K562 (cell line): ENCODE results near the gene NRP1. TPM values are rescaled to one million over a fixed set of nuclear protein-coding genes. Genes with fewer than 3 reads are reported as not detected.

Experiments used
- ATAC-seq: fragments of 200-7000 bp; cut with Tn5 transposase; 3 replicates; pipeline ENCODE4 v1.9.1; 2020; ENCODE audit warnings: moderate library complexity
- BruUV-seq: library from RNA; stranded (reverse); fragments of 400-500 nt; replicated peaks from 2 replicates; lab custom pipeline; 2021; lab: Mats Ljungman, UMichigan
- CTCF ChIA-PET: fragments of 300-600 bp; formaldehyde crosslinking; extraction: SDS; loops from one replicate; lab custom pipeline; 2021; ENCODE audit warnings: low intra/inter-chr PET ratio; lab: Yijun Ruan, JAX
- POLR2A ChIA-PET: fragments of 300-600, 350-650 bp; sonication (Branson Sonifier 250); formaldehyde crosslinking; extraction: SDS; loops from one replicate; lab custom pipeline; 2021; ENCODE audit warnings: antibody characterized with exemption, inconsistent platforms; lab: Yijun Ruan, JAX
- DNase-seq, 4 experiments: peaks; one replicate each; pipeline versions ENCODE4 v3.0.0 to v3.0.0-alpha.2; 2011 to 2018; ENCODE audit warnings: low spot score in 3 of 4, mixed read lengths in 3 of 4; ENCODE audit errors: extremely low read depth in 1 of 4
- FAIRE-seq: peaks from 2 replicates; lab custom pipeline; 2011; peaks lifted over from hg19 to GRCh38; lab: Jason Lieb, UNC
- H2AFZ ChIP-seq: 2 replicates; pipeline ENCODE4 v1.6.0; 2011; ENCODE audit warnings: low read depth, low read length, control low read depth, inconsistent platforms
- H3K27ac ChIP-seq: fragments of 200-600 bp; 3 replicates; pipeline ENCODE4 v1.8.0; 2011; ENCODE audit warnings: low read depth, mild to moderate bottlenecking, control low read depth, inconsistent platforms, low read length, moderate library complexity, mixed read lengths; ENCODE audit errors: extremely low read depth
- H3K27me3 ChIP-seq, 2 experiments: fragments of 300-600 bp in 1 of 2; 2 replicates in 1 of 2; 3 replicates in 1 of 2; pipeline versions ENCODE4 v1.6.0 to v1.8.0; 2011; ENCODE audit warnings: inconsistent platforms in 2 of 2, low read length in 2 of 2, mild to moderate bottlenecking in 1 of 2, mixed read lengths in 1 of 2, moderate library complexity in 1 of 2; ENCODE audit not compliant: control insufficient read depth in 2 of 2, insufficient read depth in 2 of 2
- H3K36me3 ChIP-seq: fragments of 300-600 bp; 3 replicates; pipeline ENCODE4 v1.8.0; 2011; ENCODE audit warnings: mild to moderate bottlenecking, low read length, inconsistent platforms; ENCODE audit not compliant: control insufficient read depth, insufficient read depth
- H3K4me1 ChIP-seq, 2 experiments: fragments of 200-600 bp in 1 of 2; replicated peaks in 1 of 2; 2 replicates in 1 of 2; 3 replicates in 1 of 2; pipeline versions ENCODE4 v1.5.1 to v1.8.0; 2011; ENCODE audit warnings: inconsistent platforms in 2 of 2, low read length in 2 of 2, mild to moderate bottlenecking in 1 of 2, mixed read lengths in 1 of 2, moderate library complexity in 1 of 2; ENCODE audit not compliant: control insufficient read depth in 2 of 2, insufficient read depth in 2 of 2
- H3K4me2 ChIP-seq: 2 replicates; pipeline ENCODE4 v1.6.1; 2011; ENCODE audit warnings: low read length, control low read depth, inconsistent platforms, mixed read lengths; ENCODE audit not compliant: insufficient read depth
- H3K4me3 ChIP-seq: fragments of 200-600 bp; sonication (generic), shearing (Covaris generic); 2 replicates; pipeline ENCODE4 v1.5.1; 2016; ENCODE audit warnings: control low read depth, inconsistent platforms
- H3K79me2 ChIP-seq: fragments of 200-600 bp; 3 replicates; pipeline ENCODE4 v1.8.0; 2011; ENCODE audit warnings: low read length, inconsistent platforms; ENCODE audit not compliant: control insufficient read depth, insufficient read depth
- H3K9ac ChIP-seq, 2 experiments: 2 replicates each; pipeline versions ENCODE4 v1.6.0 to v1.6.1; 2011; ENCODE audit warnings: low read depth in 2 of 2, low read length in 2 of 2, control low read depth in 1 of 2, inconsistent platforms in 1 of 2, mild to moderate bottlenecking in 1 of 2, mixed read lengths in 1 of 2; ENCODE audit not compliant: insufficient read depth in 1 of 2
- H3K9me1 ChIP-seq: one replicate; pipeline ENCODE4 v1.6.0; 2011; ENCODE audit warnings: inconsistent platforms, mild to moderate bottlenecking, low read length, moderate library complexity; ENCODE audit not compliant: control insufficient read depth, insufficient read depth
- H3K9me3 ChIP-seq: replicated peaks from 2 replicates; pipeline ENCODE4 v1.5.1; 2011; ENCODE audit warnings: low read depth, low read length, inconsistent platforms; ENCODE audit not compliant: control insufficient read depth, insufficient read depth
- H4K20me1 ChIP-seq: replicated peaks from 2 replicates; pipeline ENCODE4 v1.6.1; 2011; ENCODE audit warnings: low read length, inconsistent platforms, mixed read lengths; ENCODE audit not compliant: control insufficient read depth, insufficient read depth
- MCM2 ChIP-seq: fragments of 450-650 bp; IDR thresholded peaks from 2 replicates; pipeline ENCODE4 v1.6.1; 2017; ENCODE audit warnings: low read depth, mild to moderate bottlenecking
- NCOA2 ChIP-seq, 2 experiments: fragments of 450-650 bp; IDR thresholded peaks; 2 replicates each; pipeline ENCODE4 v1.6.1; 2018; ENCODE audit warnings: mild to moderate bottlenecking in 2 of 2, moderate library complexity in 1 of 2; ENCODE audit not compliant: partially characterized antibody in 2 of 2
- PREB ChIP-seq: sonication (generic); formaldehyde crosslinking; IDR thresholded peaks from 2 replicates; pipeline ENCODE4 v1.8.1; 2023; ENCODE audit warnings: mild to moderate bottlenecking, missing genetic modification reagents
- SOX6 ChIP-seq: fragments of 450-650 bp; IDR thresholded peaks from 2 replicates; pipeline ENCODE4 v1.6.1; 2014; ENCODE audit warnings: mild to moderate bottlenecking
- SRSF9 ChIP-seq: fragments of 200-400 bp; formaldehyde crosslinking; IDR thresholded peaks from 2 replicates; pipeline ENCODE4 v1.6.1; 2017; ENCODE audit warnings: low read depth, low read length, borderline replicate concordance
- ZNF253 ChIP-seq: fragments of 250-450 bp; sonication (Bioruptor Pico); conservative IDR thresholded peaks from 2 replicates; pipeline ENCODE4 v1.6.1; 2021; ENCODE audit warnings: mild to moderate bottlenecking
- WGBS: fragments of 100-300 bp; shearing (Covaris generic); methylation state at CpG from one replicate; pipeline ENCODE4 v1.1.6; 2016; ENCODE audit warnings: low coverage, mixed read lengths; ENCODE audit not compliant: insufficient coverage; ENCODE audit errors: missing lambda C conversion rate; 5-methylcytosine and 5-hydroxymethylcytosine counted together
- in situ Hi-C: fragments of 300-500 bp; cut with MboI; formaldehyde crosslinking; loops from 4 replicates; pipeline ENCODE4 v1.15.0; 2018; ENCODE audit warnings: inconsistent platforms, mixed read lengths
- intact Hi-C: fragments of 100-400 bp; cut with micrococcal nuclease; formaldehyde crosslinking; loops from 2 replicates; pipeline ENCODE4 v1.14.2; 2022
- polyA plus RNA-seq, 8 experiments: library from polyadenylated mRNA; depleted of rRNA in 4 of 8; stranded (reverse) in 5 of 8; unstranded in 3 of 8; fragments of >200 nt; fragmentation: Nextera tagmentation in 2 of 8; fragmentation: Illumina TruSeq in 1 of 8; extraction: Ambion mirVana in 2 of 8; extraction: Trizol in 1 of 8; gene quantifications; 2 replicates each; pipeline versions ENCODE4 v1.2.1 to v1.2.3, GENCODE V29; 2011 to 2014; ENCODE audit warnings: inconsistent platforms in 1 of 8, missing spikeins in 1 of 8
- total RNA-seq, 7 experiments: library from RNA; depleted of rRNA in 6 of 7; stranded (reverse); fragments of >200 nt in 6 of 7; fragmentation: Illumina TruSeq in 2 of 7; extraction: Trizol in 2 of 7; gene quantifications; 2 replicates each; pipeline versions ENCODE4 v1.2.1 to v1.2.3, GENCODE V29; 2011 to 2021; ENCODE audit warnings: low replicate concordance in 1 of 7

The NRP1 gene
- total and polyA plus RNA-seq, 9 of the 15 experiments (the other 6 are each of a cell fraction or from before 2014, with no cell fraction given), result 0.01 to 0.38 (median 0.04) TPM; not detected in 5

GRCh38 chr10:33382216-33382600, 47.7 kb upstream of the NRP1 start (continued):
- TF ChIP-seq SRSF9 (no peak), SOX6 (no peak), MCM2 (no peak), PREB (CRISPR knock-in tag) (no peak)

- Histone ChIP-seq H3K9me1 (no peaks in the 10 kb centered on the region), H2AFZ (no peak overlapping the region), H3K9me3 (no peaks in the 10 kb centered on the region), H3K4me3 (no peak overlapping the region), H3K4me2 (no peak overlapping the region), H3K27ac (no peak overlapping the region), H3K36me3 (no peaks in the 10 kb centered on the region), H3K9ac (no peak overlapping the region), H3K4me1 (no peaks in the 10 kb centered on the region), H3K79me2 (no peaks in the 10 kb centered on the region), H4K20me1 (no peaks in the 10 kb centered on the region), H3K27me3 (peaks cover 0 to 8% of the 10 kb centered on the region in 2 experiments; a peak in 3 of 5 replicates)
- no peak for FAIRE-seq
- WGBS, result 0% methylated on average over 12 of the region's 12 CpGs
- ChIA-PET CTCF (no interaction called here), POLR2A (interaction anchor here (0.6 kb wide), 1 partner anchor 1355 kb away, joined by 3 read pairs; no protein-coding TSS in a partner anchor)
- BruUV-seq, result no TSS peak
- no peak for DNase-seq
- no peak for ATAC-seq
- intact Hi-C loops, result no loop called here
- in situ Hi-C loops, result no loop called here
- TF ChIP-seq ZNF253 (CRISPR knock-in tag) (no peak), NCOA2 (IDR thresholded peaks at IDR 0.05; ENCODE audit: partially characterized antibody in 2 of 2) (no peak)
Observed at GRCh38 chr10:33381451-33382215, 47.2 kb upstream of the NRP1 start.
